ENCODE data around the gene NMNAT1. TPM values are rescaled to one million over a fixed set of nuclear protein-coding genes. Genes with fewer than 3 reads are reported as not detected.

Gene NMNAT1
- total and polyA plus RNA-seq, 9 donors: 2.3 to 16.0 (median 5.8) TPM

DNA sequence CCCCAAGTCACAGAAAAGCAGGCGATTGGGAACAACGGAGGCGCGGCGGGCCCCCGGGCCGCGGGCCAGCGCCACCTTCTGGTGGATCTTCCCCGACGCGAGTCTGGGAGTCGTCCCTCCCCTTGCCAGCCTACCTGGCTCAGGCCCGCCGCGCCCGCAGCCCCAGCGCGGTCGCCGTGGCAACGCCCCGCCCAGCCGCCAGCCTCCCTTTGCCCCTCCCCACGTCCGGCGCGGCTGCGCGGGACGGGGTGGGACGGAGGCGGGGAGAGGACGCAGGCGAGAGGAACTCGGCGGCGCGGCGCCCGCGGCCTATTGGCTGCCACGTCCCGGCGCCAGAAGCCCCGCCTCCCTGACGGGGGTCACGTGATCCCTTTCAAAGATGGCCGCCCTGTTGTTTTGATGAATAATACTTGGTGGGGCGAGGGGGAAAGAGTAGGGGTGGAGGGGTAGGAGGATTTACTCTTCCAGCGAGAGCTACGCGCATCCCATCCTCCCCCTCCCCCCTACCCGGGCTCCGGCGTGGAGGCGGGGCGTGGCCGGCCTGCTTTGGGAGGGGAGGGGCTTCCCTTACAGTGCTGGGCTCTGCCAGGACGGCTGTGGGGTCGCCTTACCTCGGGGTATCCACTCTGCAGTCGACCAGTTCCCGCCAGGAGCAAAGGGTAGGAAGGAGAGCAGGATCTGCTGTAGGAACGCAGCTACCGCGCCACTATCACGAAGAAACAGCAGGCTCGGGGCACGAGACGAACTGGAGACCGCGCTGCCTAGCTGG lies 89.5 kb downstream of the NMNAT1 start, which contains the start of gene UBE4B:
Gene UBE4B, plus strand, starts transcription at position 369 of the 769 bp plus-strand sequence. CDS start 713 bp downstream, outside the sequence.
- Histone ChIP-seq H3K4me1 (ENCODE audit: insufficient read depth) (peaks cover 3% of the 10 kb centered on the region), H3K36me3 (no peaks in the 10 kb centered on the region), H3K27me3 (no peaks in the 10 kb centered on the region), H3K4me3 (peak within 1 kb of the TSS; percentile 92), H3K27ac (peak within 1 kb of the TSS; percentile 75 to 93), H3K9me3 (no peaks in the 10 kb centered on the region)
- intact Hi-C loops (cut with DNase I): loop anchor here in 2 of 4 donors (2.0 to 10.0 kb wide), 2 partner anchors 88 to 178 kb away; partner anchors contain the start of genes KIF1B (in 1 of the 2), LZIC (in 1 of the 2) and NMNAT1 (in 1 of the 2)
- DNase-seq: peak; percentile 98 to 99 (median 98)
- WGBS, 3 donors: 0 to 1% (median 0%) methylated on average over 56 to 73 of the region's 73 CpGs
- no peak for TF ChIP-seq POLR2A (IDR thresholded peaks at IDR 0.05)
- TF ChIP-seq EP300 (IDR thresholded peaks at IDR 0.05): no peak
- TF ChIP-seq, protein P1, sequence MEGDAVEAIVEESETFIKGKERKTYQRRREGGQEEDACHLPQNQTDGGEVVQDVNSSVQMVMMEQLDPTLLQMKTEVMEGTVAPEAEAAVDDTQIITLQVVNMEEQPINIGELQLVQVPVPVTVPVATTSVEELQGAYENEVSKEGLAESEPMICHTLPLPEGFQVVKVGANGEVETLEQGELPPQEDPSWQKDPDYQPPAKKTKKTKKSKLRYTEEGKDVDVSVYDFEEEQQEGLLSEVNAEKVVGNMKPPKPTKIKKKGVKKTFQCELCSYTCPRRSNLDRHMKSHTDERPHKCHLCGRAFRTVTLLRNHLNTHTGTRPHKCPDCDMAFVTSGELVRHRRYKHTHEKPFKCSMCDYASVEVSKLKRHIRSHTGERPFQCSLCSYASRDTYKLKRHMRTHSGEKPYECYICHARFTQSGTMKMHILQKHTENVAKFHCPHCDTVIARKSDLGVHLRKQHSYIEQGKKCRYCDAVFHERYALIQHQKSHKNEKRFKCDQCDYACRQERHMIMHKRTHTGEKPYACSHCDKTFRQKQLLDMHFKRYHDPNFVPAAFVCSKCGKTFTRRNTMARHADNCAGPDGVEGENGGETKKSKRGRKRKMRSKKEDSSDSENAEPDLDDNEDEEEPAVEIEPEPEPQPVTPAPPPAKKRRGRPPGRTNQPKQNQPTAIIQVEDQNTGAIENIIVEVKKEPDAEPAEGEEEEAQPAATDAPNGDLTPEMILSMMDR (IDR thresholded peaks at IDR 0.05): peak; percentile 81 to 94 (median 84)

DNA sequence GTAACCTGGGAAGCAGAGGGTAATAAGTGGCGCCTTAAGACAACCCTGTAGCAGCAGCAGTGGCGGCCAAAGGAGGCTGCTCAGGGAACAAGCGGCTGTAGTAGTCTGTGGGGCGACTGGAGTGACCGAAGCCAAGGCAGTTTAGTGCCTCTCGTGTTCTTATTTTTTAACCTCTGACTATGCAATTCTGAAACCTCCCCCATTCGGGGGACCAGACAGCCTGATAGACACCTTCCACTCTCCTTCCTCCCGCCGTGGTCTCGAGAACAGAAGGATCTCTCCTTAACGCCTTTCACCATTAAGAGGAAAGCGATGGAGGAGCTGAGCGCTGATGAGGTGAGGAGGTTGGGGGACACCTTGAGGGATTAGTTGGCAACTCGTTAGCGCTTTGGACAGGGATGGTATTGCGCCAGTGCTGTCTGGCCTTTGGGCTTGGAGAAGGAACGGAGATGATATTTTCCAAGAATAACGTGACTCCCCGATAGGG lies 90.1 kb downstream of the NMNAT1 start:
- peak overlapping the region; percentile 92 for H3K4me3 ChIP-seq
- intact Hi-C loops (cut with DNase I): loop anchor here in 2 of 4 donors (2.0 to 10.0 kb wide), 2 partner anchors 89 to 177 kb away; partner anchors contain the start of genes KIF1B (in 1 of the 2), LZIC (in 1 of the 2) and NMNAT1 (in 1 of the 2)
- H3K27ac ChIP-seq: peak overlapping the region; percentile 75 to 93
- no peaks in the 10 kb centered on the region for H3K27me3 ChIP-seq
- 0% methylated on average over 19 of the region's 19 CpGs for WGBS, 3 donors
- H3K36me3 ChIP-seq: no peaks in the 10 kb centered on the region
- DNase-seq: peak; percentile 20 to 48 (median 41)
- TF ChIP-seq, protein P1 (IDR thresholded peaks at IDR 0.05): no peak
- TF ChIP-seq POLR2A (IDR thresholded peaks at IDR 0.05) (no peak), EP300 (IDR thresholded peaks at IDR 0.05) (no peak)
- H3K9me3 ChIP-seq: no peaks in the 10 kb centered on the region
- H3K4me1 ChIP-seq (ENCODE audit: insufficient read depth): peaks cover 8% of the 10 kb centered on the region

Small RNA genes lying within 50 kb of the gene (microRNA-seq; reads per million reads assigned to microRNA genes)
- 0 to 0.79 (median 0.18) reads per million in 3 donors for gene MIR5697

Small RNA genes lying within 50 kb of the gene (small RNA-seq; reads per million reads assigned to genes)
- gene MIR5697: not detected

Other genes with a start within 250 kb of the NMNAT1 start
- 100 to 1,000 TPM in 5 of 7 donors, 10 to 100 TPM in 2; 70.5 to 145 (median 119) TPM for gene CLSTN1, start 119.5 kb upstream of the NMNAT1 start, total RNA-seq
- gene CLSTN1, start 119.5 kb upstream of the NMNAT1 start, polyA plus RNA-seq: 100 to 1,000 TPM in 1 of 2 donors, 10 to 100 TPM in 1; 84.3 to 110 TPM
- gene CTNNBIP1, start 33.2 kb upstream of the NMNAT1 start, total RNA-seq: 10 to 100 TPM; 16.6 to 28.5 (median 25.9) TPM
- gene CTNNBIP1, start 33.2 kb upstream of the NMNAT1 start, polyA plus RNA-seq: 10 to 100 TPM; 10.4 to 18.5 TPM
- gene LZIC, start 84 bp upstream of the NMNAT1 start, total RNA-seq: 10 to 100 TPM; 21.2 to 54.3 (median 40.2) TPM
- gene LZIC, start 84 bp upstream of the NMNAT1 start, polyA plus RNA-seq: 10 to 100 TPM; 24.6 to 61.3 TPM
- 10 to 100 TPM in 3 of 7 donors, 1 to 10 TPM in 4; 1.5 to 23.5 (median 8.3) TPM for gene RBP7, start 53.8 kb downstream of the NMNAT1 start, total RNA-seq
- gene RBP7, start 53.8 kb downstream of the NMNAT1 start, polyA plus RNA-seq: 10 to 100 TPM; 28.8 to 53.4 TPM
- 10 to 100 TPM; 31.3 to 46.9 (median 38.9) TPM for gene UBE4B, start 89.5 kb downstream of the NMNAT1 start, total RNA-seq
- gene UBE4B, start 89.5 kb downstream of the NMNAT1 start, polyA plus RNA-seq: 10 to 100 TPM; 26.3 to 39.5 TPM

Measured in ovary (tissue), 9 donors.